ENCODE data around the gene SORCS1. TPM values are rescaled to one million over a fixed set of nuclear protein-coding genes. Genes with fewer than 3 reads are reported as not detected.

The SORCS1 gene
- total and polyA plus RNA-seq, 2 experiments from 2014 or later, result not detected

DNA sequence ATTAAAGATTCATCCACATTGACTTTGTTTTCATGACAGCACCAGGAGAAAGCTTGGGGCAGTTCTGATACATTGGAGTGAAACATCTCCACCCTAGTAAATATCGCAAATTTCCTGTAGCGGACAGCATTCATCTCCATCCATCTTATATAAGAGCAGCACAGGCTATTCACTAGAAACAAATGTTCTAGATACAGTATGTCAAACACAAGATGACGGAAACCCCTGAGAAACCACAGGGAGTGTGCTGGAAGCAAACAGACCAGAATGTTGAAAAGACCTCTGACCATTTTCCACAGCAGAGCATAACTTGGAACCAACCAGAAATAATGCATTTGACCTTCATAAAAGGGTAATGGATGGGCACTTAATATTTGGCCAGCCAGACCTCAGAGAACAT is 343.9 kb downstream of the SORCS1 start:
- in situ Hi-C loops (cut with MboI), result no loop called here
- no peaks in the 10 kb centered on the region for H3K27me3 ChIP-seq (replicated peaks; ENCODE audit: insufficient read depth)

DNA sequence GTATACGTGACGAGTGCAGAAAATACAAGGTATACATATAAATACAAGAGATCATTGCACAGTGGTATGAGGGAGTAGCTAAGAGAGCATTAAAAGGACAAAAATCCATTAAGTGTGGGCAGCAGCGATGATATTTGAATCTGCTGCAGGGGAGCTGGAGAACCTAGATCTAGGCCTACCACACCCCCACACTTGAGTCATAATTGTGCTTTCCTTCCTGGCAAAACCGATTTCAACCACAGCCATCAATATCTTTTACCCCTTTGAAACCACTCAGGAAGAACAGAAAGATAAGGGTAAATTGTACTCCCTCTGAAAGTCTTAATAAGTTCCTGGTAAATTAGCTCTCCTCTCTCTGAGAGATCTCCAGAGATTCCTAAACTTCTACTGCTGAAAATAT is 345.0 kb downstream of the SORCS1 start:
- Histone ChIP-seq H3K9ac (no peak overlapping the region), H3F3A (ENCODE audit: insufficient read depth) (no peaks in the 10 kb centered on the region), H4K20me1 (ENCODE audit: insufficient read depth) (no peaks in the 10 kb centered on the region), H3K4me1 (ENCODE audit: insufficient read depth) (no peaks in the 10 kb centered on the region), H2AFZ (no peak overlapping the region), H3K9me2 (ENCODE audit: insufficient read depth) (no peaks in the 10 kb centered on the region), H3K27me3 (replicated peaks; ENCODE audit: insufficient read depth) (no peaks in the 10 kb centered on the region), H3K79me2 (ENCODE audit: insufficient read depth) (no peaks in the 10 kb centered on the region), H3K4me3 (no peak overlapping the region), H3K9me3 (ENCODE audit: low read depth) (no peaks in the 10 kb centered on the region), H3K36me3 (ENCODE audit: low read depth) (no peaks in the 10 kb centered on the region), H3K27ac (no peak overlapping the region), H3K4me2 (ENCODE audit: unreplicated experiment) (no peak overlapping the region)
- WGBS, 2 experiments (ENCODE audit: low coverage in 1 of 2, low lambda C conversion rate in 2 of 2, missing lambda C conversion rate in 2 of 2), result 52% methylated on average over 4 of the region's 4 CpGs
- in situ Hi-C loops (cut with MboI), result no loop called here
- DNase-seq, result no peak
- TF ChIP-seq EZH2 (IDR thresholded peaks at IDR 0.05; ENCODE audit: insufficient read depth, poor library complexity, severe bottlenecking) (no peak), EZH2phosphoT487 (IDR thresholded peaks at IDR 0.05; ENCODE audit: insufficient read depth, low read depth) (no peak)

More for the DNA sequence above, 343.9 kb downstream of the SORCS1 start:
- H4K20me1 ChIP-seq (ENCODE audit: insufficient read depth), result no peaks in the 10 kb centered on the region
- no peak overlapping the region for H3K4me3 ChIP-seq
- H3F3A ChIP-seq (ENCODE audit: insufficient read depth), result no peaks in the 10 kb centered on the region
- no peak overlapping the region for H2AFZ ChIP-seq
- DNase-seq, result no peak
- TF ChIP-seq EZH2 (IDR thresholded peaks at IDR 0.05; ENCODE audit: insufficient read depth, poor library complexity, severe bottlenecking), result no peak
- no peak for TF ChIP-seq EZH2phosphoT487 (IDR thresholded peaks at IDR 0.05; ENCODE audit: insufficient read depth, low read depth)
- WGBS, 2 experiments (ENCODE audit: low coverage in 1 of 2, low lambda C conversion rate in 2 of 2, missing lambda C conversion rate in 2 of 2), result 64 to 71% methylated on average over 3 of the region's 3 CpGs
- no peaks in the 10 kb centered on the region for H3K79me2 ChIP-seq (ENCODE audit: insufficient read depth)
- H3K27ac ChIP-seq, result no peak overlapping the region
- H3K9ac ChIP-seq, result no peak overlapping the region
- no peaks in the 10 kb centered on the region for H3K9me3 ChIP-seq (ENCODE audit: low read depth)
- H3K4me2 ChIP-seq (ENCODE audit: unreplicated experiment), result no peak overlapping the region
- H3K9me2 ChIP-seq (ENCODE audit: insufficient read depth), result no peaks in the 10 kb centered on the region
- no peaks in the 10 kb centered on the region for H3K4me1 ChIP-seq (ENCODE audit: insufficient read depth)
- H3K36me3 ChIP-seq (ENCODE audit: low read depth), result no peaks in the 10 kb centered on the region

DNA sequence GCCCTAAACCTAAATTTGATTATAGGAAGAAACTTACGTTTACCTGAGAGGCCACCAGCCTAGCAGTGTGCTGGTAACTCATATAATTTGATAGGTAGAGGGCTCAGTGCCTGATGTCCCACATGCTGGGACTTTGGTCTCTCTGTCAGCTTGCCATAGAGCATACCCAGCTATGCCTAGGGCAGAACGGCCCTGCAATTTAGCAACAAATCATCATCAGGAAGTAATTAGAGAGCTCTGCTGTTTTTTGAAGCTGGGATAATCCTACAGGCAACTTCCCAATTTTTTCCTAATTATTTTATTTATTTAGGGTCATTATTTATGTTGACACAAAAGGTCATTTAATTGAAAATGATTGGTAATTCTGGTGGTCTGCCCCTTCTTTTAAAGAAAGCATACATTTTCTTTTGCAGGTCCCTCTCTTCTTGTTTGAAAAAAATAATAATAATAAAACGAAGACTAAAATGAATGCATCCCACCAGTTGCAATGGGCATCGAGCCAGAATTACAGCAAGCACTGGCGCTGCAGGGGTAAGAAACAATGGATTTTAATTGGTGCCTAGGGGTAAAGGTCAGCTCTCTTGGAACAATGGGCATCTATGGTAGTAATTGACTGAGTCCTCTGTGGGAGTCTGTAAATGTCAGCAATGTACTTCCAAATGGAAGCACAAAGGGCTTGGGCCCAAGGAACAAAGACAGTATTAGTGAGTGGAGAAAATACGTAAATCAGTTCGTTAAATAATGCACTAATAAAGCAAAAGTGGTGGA is 348.0 kb downstream of the SORCS1 start:
- H2AFZ ChIP-seq, result no peak overlapping the region
- H3K4me1 ChIP-seq (ENCODE audit: insufficient read depth), result no peaks in the 10 kb centered on the region
- H3K36me3 ChIP-seq (ENCODE audit: low read depth), result no peaks in the 10 kb centered on the region
- H4K20me1 ChIP-seq (ENCODE audit: insufficient read depth), result no peaks in the 10 kb centered on the region
- H3K79me2 ChIP-seq (ENCODE audit: insufficient read depth), result no peaks in the 10 kb centered on the region
- in situ Hi-C loops (cut with MboI), result no loop called here
- WGBS, 2 experiments (ENCODE audit: low coverage in 1 of 2, low lambda C conversion rate in 2 of 2, missing lambda C conversion rate in 2 of 2), result 15 to 22% methylated on average over 7 of the region's 7 CpGs
- no peak for TF ChIP-seq EZH2 (IDR thresholded peaks at IDR 0.05; ENCODE audit: insufficient read depth, poor library complexity, severe bottlenecking)
- no peak for TF ChIP-seq EZH2phosphoT487 (IDR thresholded peaks at IDR 0.05; ENCODE audit: insufficient read depth, low read depth)
- no peak overlapping the region for H3K4me2 ChIP-seq (ENCODE audit: unreplicated experiment)
- no peak overlapping the region for H3K27ac ChIP-seq
- H3F3A ChIP-seq (ENCODE audit: insufficient read depth), result no peaks in the 10 kb centered on the region
- H3K4me3 ChIP-seq, result no peak overlapping the region
- H3K9ac ChIP-seq, result no peak overlapping the region
- H3K27me3 ChIP-seq (replicated peaks; ENCODE audit: insufficient read depth), result no peaks in the 10 kb centered on the region
- DNase-seq, result no peak
- H3K9me2 ChIP-seq (ENCODE audit: insufficient read depth), result no peaks in the 10 kb centered on the region
- no peaks in the 10 kb centered on the region for H3K9me3 ChIP-seq (ENCODE audit: low read depth)

DNA sequence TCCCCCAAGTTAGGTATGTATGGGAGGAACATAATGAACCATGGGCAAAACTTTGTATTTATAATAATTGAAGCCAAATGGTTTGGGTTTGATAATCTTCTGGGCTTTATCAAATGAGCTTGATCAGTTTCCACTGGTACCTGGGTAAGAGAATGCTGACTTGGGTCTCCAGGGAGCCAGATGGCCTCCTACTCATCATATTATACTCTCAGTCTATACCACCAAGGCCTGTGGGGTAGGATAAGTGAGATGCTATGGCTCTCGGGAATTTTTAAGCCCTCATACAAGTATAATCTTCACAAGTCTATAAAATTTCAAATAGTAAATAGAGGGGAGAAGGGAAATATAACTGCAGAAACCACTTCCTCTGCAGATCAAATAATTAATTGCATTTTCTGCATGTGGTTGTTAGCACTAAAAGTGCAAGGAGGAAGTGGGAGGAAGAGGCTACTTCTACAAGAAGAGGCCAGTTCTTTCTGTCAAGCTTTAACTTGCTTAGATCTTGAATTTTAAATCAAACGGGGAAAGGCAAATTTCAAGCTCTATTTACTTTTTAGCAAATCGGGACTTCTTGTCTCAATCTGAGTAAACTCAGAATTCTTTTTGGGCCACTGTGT is 349.0 kb downstream of the SORCS1 start:
- 31 to 45% methylated on average over 3 of the region's 3 CpGs for WGBS, 2 experiments (ENCODE audit: low coverage in 1 of 2, low lambda C conversion rate in 2 of 2, missing lambda C conversion rate in 2 of 2)
- in situ Hi-C loops (cut with MboI), result no loop called here
- no peak for DNase-seq
- Histone ChIP-seq H3K27me3 (replicated peaks; ENCODE audit: insufficient read depth) (no peaks in the 10 kb centered on the region), H3K9me3 (ENCODE audit: low read depth) (no peaks in the 10 kb centered on the region), H3K4me3 (no peak overlapping the region), H3K79me2 (ENCODE audit: insufficient read depth) (no peaks in the 10 kb centered on the region), H3K27ac (no peak overlapping the region), H2AFZ (no peak overlapping the region), H3K9me2 (ENCODE audit: insufficient read depth) (no peaks in the 10 kb centered on the region), H3K4me1 (ENCODE audit: insufficient read depth) (no peaks in the 10 kb centered on the region), H3K4me2 (ENCODE audit: unreplicated experiment) (no peak overlapping the region), H3F3A (ENCODE audit: insufficient read depth) (no peaks in the 10 kb centered on the region), H3K9ac (no peak overlapping the region), H4K20me1 (ENCODE audit: insufficient read depth) (no peaks in the 10 kb centered on the region), H3K36me3 (ENCODE audit: low read depth) (no peaks in the 10 kb centered on the region)
- TF ChIP-seq EZH2phosphoT487 (IDR thresholded peaks at IDR 0.05; ENCODE audit: insufficient read depth, low read depth) (no peak), EZH2 (IDR thresholded peaks at IDR 0.05; ENCODE audit: insufficient read depth, poor library complexity, severe bottlenecking) (no peak)

Data from GM23248 (cell line).